ENCODE results near the gene PTPRN2. TPM values are rescaled to one million over a fixed set of nuclear protein-coding genes. Genes with fewer than 3 reads are reported as not detected.

Gene PTPRN2
- total RNA-seq, 5 donors from 2014 or later (not counting 1 experiment from before 2014, with no cell fraction given), result 0.60 to 1.7 (median 0.82) TPM

DNA sequence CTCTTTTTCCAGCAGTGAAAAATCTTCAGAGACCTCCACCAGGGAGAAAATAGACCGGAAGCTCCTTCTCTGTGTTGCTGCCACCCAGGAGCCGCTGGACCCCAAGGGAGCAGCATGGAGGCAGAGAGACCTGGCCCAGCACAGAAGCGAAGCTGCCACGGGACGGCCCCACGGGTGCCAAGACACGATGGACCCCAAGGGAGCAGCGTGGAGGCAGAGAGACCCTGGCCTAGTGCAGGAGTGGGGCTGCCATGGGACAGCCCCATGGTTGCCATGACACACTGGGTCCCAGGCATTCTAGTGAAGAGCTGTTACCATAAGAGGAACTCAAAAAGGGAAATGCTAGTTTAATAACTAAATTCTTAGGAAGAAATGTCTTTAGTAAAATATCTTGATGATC is 186.3 kb downstream of the PTPRN2 start:
- Histone ChIP-seq H3K4me3 (ENCODE audit: control insufficient read depth in 1 of 2, extremely low read depth in 1 of 2, low read length in 1 of 2) (no peak overlapping the region), H3K36me3 (ENCODE audit: control insufficient read depth in 2 of 2, extremely low read depth in 1 of 2, insufficient read depth in 1 of 2, low read length in 1 of 2) (no peaks in the 10 kb centered on the region), H3K27me3 (replicated peaks in 1 of 2; ENCODE audit: control insufficient read depth in 2 of 2, extremely low read depth in 1 of 2, insufficient read depth in 2 of 2, low read length in 1 of 2) (peaks cover 0 to 24% of the 10 kb centered on the region in 2 experiments), H3K27ac (ENCODE audit: low read length) (no peak overlapping the region), H3K4me1 (ENCODE audit: control insufficient read depth in 1 of 2, extremely low read depth in 1 of 2, insufficient read depth in 2 of 2, low read length in 2 of 2) (no peaks in the 10 kb centered on the region), H3K9me3 (no peaks in the 10 kb centered on the region)
- DNase-seq (no peak), ATAC-seq (replicated peaks in 1 of 4) (no peak)
- peaks cover 6 to 10% (median 7%) of the 10 kb centered on the region in 3 donors for H3K9me3 Mint-ChIP-seq
- peaks cover 1 to 6% of the 10 kb centered on the region in 2 donors for H3K27me3 Mint-ChIP-seq
- H3K4me3 Mint-ChIP-seq, result no peak overlapping the region
- no peaks in the 10 kb centered on the region for H3K4me1 Mint-ChIP-seq
- 88% methylated on average over 7 of the region's 8 CpGs for WGBS (ENCODE audit: insufficient coverage)
- CTCF ChIA-PET, result no interaction called here
- H3K36me3 Mint-ChIP-seq, result no peaks in the 10 kb centered on the region
- H3K27ac Mint-ChIP-seq, result no peak overlapping the region
- POLR2A ChIA-PET, result no interaction called here

DNA sequence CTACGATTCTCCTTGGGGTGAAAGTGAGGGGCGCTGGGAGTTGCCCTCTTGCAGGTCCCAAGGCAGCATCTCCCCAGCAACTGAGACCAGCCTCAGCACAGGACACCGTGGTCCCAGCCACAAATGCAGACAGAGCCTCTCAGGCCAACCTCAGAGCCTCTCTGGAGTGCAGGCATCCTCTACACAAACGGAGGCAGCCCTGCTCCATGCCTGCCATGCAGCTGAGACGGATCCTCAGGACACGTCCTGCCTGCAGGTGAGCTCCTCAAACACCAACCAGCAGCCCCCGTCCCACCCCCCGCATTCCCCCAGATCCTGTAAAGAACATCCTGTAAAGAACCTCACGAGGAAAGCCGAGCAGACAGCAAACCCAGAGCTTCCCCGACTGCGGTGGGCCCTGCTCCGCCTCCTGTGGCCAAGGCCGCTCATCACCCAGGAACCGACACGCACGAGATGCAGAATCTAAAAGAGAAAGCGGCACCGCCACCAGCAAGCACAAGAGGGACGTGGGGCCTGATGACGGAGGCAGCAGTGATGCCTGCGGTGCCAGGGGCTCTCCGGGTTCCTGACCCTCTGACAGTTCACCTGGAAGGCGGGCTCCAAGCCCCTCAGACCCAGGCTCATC is 186.9 kb downstream of the PTPRN2 start:
- Mint-ChIP-seq H3K4me1 (no peaks in the 10 kb centered on the region), H3K36me3 (no peaks in the 10 kb centered on the region), H3K27me3 (peaks cover 1 to 6% of the 10 kb centered on the region in 2 donors), H3K27ac (no peak overlapping the region), H3K4me3 (no peak overlapping the region), H3K9me3 (peaks cover 6 to 10% (median 7%) of the 10 kb centered on the region in 3 donors)
- Histone ChIP-seq H3K4me1 (ENCODE audit: control insufficient read depth in 1 of 2, extremely low read depth in 1 of 2, insufficient read depth in 2 of 2, low read length in 2 of 2) (no peaks in the 10 kb centered on the region), H3K36me3 (ENCODE audit: control insufficient read depth in 2 of 2, extremely low read depth in 1 of 2, insufficient read depth in 1 of 2, low read length in 1 of 2) (no peaks in the 10 kb centered on the region), H3K4me3 (ENCODE audit: control insufficient read depth in 1 of 2, extremely low read depth in 1 of 2, low read length in 1 of 2) (no peak overlapping the region), H3K27ac (ENCODE audit: low read length) (no peak overlapping the region), H3K9me3 (no peaks in the 10 kb centered on the region), H3K27me3 (replicated peaks in 1 of 2; ENCODE audit: control insufficient read depth in 2 of 2, extremely low read depth in 1 of 2, insufficient read depth in 2 of 2, low read length in 1 of 2) (peaks cover 0 to 24% of the 10 kb centered on the region in 2 experiments)
- DNase-seq, result no peak
- CTCF ChIA-PET, result no interaction called here
- POLR2A ChIA-PET, result no interaction called here
- 70% methylated on average over 15 of the region's 24 CpGs for WGBS (ENCODE audit: insufficient coverage)
- ATAC-seq (replicated peaks in 1 of 4), result no peak

GRCh38 chr7:158399762-158400161 is 187.9 kb downstream of the PTPRN2 start:
- H3K36me3 ChIP-seq (ENCODE audit: control insufficient read depth in 2 of 2, extremely low read depth in 1 of 2, insufficient read depth in 1 of 2, low read length in 1 of 2), result no peaks in the 10 kb centered on the region
- Mint-ChIP-seq H3K27me3 (peaks cover 1 to 6% of the 10 kb centered on the region in 2 donors), H3K27ac (no peak overlapping the region), H3K4me1 (no peaks in the 10 kb centered on the region), H3K4me3 (no peak overlapping the region), H3K9me3 (peaks cover 6 to 10% (median 7%) of the 10 kb centered on the region in 3 donors), H3K36me3 (no peaks in the 10 kb centered on the region)
- ATAC-seq (replicated peaks in 1 of 4), result no peak
- ChIA-PET CTCF (no interaction called here), POLR2A (no interaction called here)
- no peak overlapping the region for H3K4me3 ChIP-seq (ENCODE audit: control insufficient read depth in 1 of 2, extremely low read depth in 1 of 2, low read length in 1 of 2)
- peaks cover 0 to 2% of the 10 kb centered on the region in 2 experiments for H3K4me1 ChIP-seq (ENCODE audit: control insufficient read depth in 1 of 2, extremely low read depth in 1 of 2, insufficient read depth in 2 of 2, low read length in 2 of 2)
- no peak overlapping the region for H3K27ac ChIP-seq (ENCODE audit: low read length)
- no peak for DNase-seq
- no peaks in the 10 kb centered on the region for H3K9me3 ChIP-seq
- peaks cover 0 to 24% of the 10 kb centered on the region in 2 experiments for H3K27me3 ChIP-seq (replicated peaks in 1 of 2; ENCODE audit: control insufficient read depth in 2 of 2, extremely low read depth in 1 of 2, insufficient read depth in 2 of 2, low read length in 1 of 2)
- 90% methylated on average over 8 of the region's 9 CpGs for WGBS (ENCODE audit: insufficient coverage)

DNA sequence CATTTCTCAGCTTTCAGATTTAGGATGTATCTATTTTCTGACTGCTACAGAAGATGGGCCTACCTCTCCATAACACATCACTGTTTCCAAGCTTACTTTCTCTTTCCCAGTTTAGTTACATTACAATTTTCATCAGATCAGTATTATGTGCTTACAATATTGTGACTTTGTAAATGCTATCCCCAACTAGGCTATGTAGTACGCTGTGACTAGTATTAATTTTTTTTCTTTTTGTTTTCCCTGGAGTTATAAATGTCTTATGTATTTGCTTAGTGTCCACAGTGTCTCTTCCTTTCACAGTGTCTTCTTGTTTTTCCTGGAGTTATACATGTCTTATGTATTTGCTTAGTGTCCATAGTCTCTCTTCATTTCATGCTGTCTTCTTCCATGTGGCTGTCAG is 188.9 kb downstream of the PTPRN2 start:
- no peak for ATAC-seq (replicated peaks in 1 of 4)
- WGBS (ENCODE audit: insufficient coverage), result no CpG with 5 or more reads among the region's 1 CpG
- POLR2A ChIA-PET, result no interaction called here
- Mint-ChIP-seq H3K27me3 (peaks cover 1 to 6% of the 10 kb centered on the region in 2 donors), H3K27ac (no peak overlapping the region), H3K36me3 (no peaks in the 10 kb centered on the region), H3K9me3 (peaks cover 6 to 10% (median 7%) of the 10 kb centered on the region in 3 donors), H3K4me1 (no peaks in the 10 kb centered on the region), H3K4me3 (no peak overlapping the region)
- Histone ChIP-seq H3K36me3 (ENCODE audit: control insufficient read depth in 2 of 2, extremely low read depth in 1 of 2, insufficient read depth in 1 of 2, low read length in 1 of 2) (no peaks in the 10 kb centered on the region), H3K4me3 (ENCODE audit: control insufficient read depth in 1 of 2, extremely low read depth in 1 of 2, low read length in 1 of 2) (no peak overlapping the region), H3K4me1 (ENCODE audit: control insufficient read depth in 1 of 2, extremely low read depth in 1 of 2, insufficient read depth in 2 of 2, low read length in 2 of 2) (peaks cover 0 to 4% of the 10 kb centered on the region in 2 experiments), H3K9me3 (no peaks in the 10 kb centered on the region), H3K27me3 (replicated peaks in 1 of 2; ENCODE audit: control insufficient read depth in 2 of 2, extremely low read depth in 1 of 2, insufficient read depth in 2 of 2, low read length in 1 of 2) (peaks cover 0 to 24% of the 10 kb centered on the region in 2 experiments), H3K27ac (ENCODE audit: low read length) (no peak overlapping the region)
- CTCF ChIA-PET, result no interaction called here
- no peak for DNase-seq

DNA sequence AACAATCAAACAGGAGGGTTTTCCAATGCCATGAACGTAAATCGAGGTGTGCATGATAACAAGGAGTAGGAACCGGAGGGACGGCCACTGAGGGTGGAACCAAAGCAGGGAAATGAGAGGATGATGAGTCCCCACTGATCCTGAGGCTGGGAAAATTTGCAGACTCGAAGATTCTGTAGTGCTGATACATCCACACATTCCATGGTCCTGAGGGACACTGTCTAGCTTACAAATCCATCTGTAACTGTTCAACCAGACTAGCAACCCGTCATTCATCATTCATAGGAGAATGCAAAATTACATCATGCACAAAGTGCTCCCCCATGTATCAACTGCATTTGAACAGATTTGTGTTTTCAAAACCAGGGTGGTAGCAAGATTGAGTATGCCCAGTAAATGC is 189.7 kb downstream of the PTPRN2 start:
- Mint-ChIP-seq H3K27ac (no peak overlapping the region), H3K4me1 (no peaks in the 10 kb centered on the region), H3K27me3 (peaks cover 1 to 6% of the 10 kb centered on the region in 2 donors), H3K36me3 (no peaks in the 10 kb centered on the region), H3K4me3 (no peak overlapping the region), H3K9me3 (peaks cover 6 to 10% (median 7%) of the 10 kb centered on the region in 3 donors)
- H3K4me3 ChIP-seq (ENCODE audit: control insufficient read depth in 1 of 2, extremely low read depth in 1 of 2, low read length in 1 of 2), result no peak overlapping the region
- 90% methylated on average over 4 of the region's 6 CpGs for WGBS (ENCODE audit: insufficient coverage)
- H3K4me1 ChIP-seq (ENCODE audit: control insufficient read depth in 1 of 2, extremely low read depth in 1 of 2, insufficient read depth in 2 of 2, low read length in 2 of 2), result peaks cover 0 to 4% of the 10 kb centered on the region in 2 experiments
- ATAC-seq (replicated peaks in 1 of 4), result no peak
- ChIA-PET CTCF (interaction anchor here in 1 of 2 donors (1.1 kb wide), 1 partner anchor 10 kb away, joined by 3 read pairs; no protein-coding TSS in a partner anchor), POLR2A (no interaction called here)
- H3K9me3 ChIP-seq, result no peaks in the 10 kb centered on the region
- DNase-seq, result no peak
- no peak overlapping the region for H3K27ac ChIP-seq (ENCODE audit: low read length)
- no peaks in the 10 kb centered on the region for H3K36me3 ChIP-seq (ENCODE audit: control insufficient read depth in 2 of 2, extremely low read depth in 1 of 2, insufficient read depth in 1 of 2, low read length in 1 of 2)
- peaks cover 0 to 20% of the 10 kb centered on the region in 2 experiments for H3K27me3 ChIP-seq (replicated peaks in 1 of 2; ENCODE audit: control insufficient read depth in 2 of 2, extremely low read depth in 1 of 2, insufficient read depth in 2 of 2, low read length in 1 of 2)

DNA sequence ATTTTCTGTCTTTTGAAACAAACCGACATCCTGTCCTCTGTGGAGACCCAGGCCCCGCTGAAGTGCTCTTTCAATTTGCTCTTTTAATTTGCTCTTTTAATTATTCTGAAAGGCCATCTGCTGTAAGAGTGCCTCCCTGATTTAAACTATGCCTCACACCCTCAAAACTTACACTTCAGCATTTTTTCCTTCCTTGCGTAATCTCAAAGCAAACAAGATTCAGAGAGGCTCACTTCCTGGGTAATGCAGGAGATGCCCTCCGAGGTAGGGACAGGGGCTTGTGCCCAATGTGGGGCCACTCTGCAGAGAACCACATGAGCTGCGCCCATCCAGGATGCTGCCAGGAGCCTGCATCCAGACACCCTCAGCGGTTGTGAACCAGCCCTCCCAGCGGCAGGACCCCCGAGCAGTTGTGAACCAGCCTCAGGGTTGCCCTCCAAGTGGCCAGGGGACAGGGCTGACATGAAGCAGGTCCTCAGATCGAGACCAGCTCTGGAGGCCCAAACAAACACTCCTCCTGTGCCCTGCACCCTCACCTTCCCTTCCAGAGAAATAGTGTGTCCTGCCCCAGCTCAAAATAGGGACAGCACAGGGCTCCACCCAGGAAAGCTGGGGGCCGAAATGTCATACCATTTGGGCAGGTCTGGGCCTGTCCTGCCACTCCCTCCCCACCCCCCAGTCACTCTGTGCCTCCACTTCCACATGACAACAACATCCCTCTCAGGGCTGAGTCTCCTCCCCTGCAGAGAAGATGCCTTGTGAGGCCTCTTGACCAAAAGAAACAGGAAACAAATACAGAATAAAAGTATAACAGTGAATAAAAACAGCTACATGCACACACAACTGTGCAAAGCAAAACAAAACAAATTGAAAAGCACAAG is 190.4 kb downstream of the PTPRN2 start:
- Mint-ChIP-seq H3K9me3 (peaks cover 6 to 10% (median 7%) of the 10 kb centered on the region in 3 donors), H3K36me3 (no peaks in the 10 kb centered on the region), H3K27ac (no peak overlapping the region), H3K4me1 (no peaks in the 10 kb centered on the region), H3K27me3 (peaks cover 1 to 6% of the 10 kb centered on the region in 2 donors), H3K4me3 (no peak overlapping the region)
- POLR2A ChIA-PET, result no interaction called here
- H3K36me3 ChIP-seq (ENCODE audit: control insufficient read depth in 2 of 2, extremely low read depth in 1 of 2, insufficient read depth in 1 of 2, low read length in 1 of 2), result no peaks in the 10 kb centered on the region
- peaks cover 0 to 19% of the 10 kb centered on the region in 2 experiments for H3K27me3 ChIP-seq (replicated peaks in 1 of 2; ENCODE audit: control insufficient read depth in 2 of 2, extremely low read depth in 1 of 2, insufficient read depth in 2 of 2, low read length in 1 of 2)
- DNase-seq (no peak), ATAC-seq (replicated peaks in 1 of 4) (no peak)
- 87% methylated on average over 9 of the region's 10 CpGs for WGBS (ENCODE audit: insufficient coverage)
- H3K27ac ChIP-seq (ENCODE audit: low read length), result no peak overlapping the region
- H3K4me1 ChIP-seq (ENCODE audit: control insufficient read depth in 1 of 2, extremely low read depth in 1 of 2, insufficient read depth in 2 of 2, low read length in 2 of 2), result peaks cover 0 to 4% of the 10 kb centered on the region in 2 experiments
- CTCF ChIA-PET, result interaction anchor here in 1 of 2 donors (1.1 kb wide), 1 partner anchor 11 kb away, joined by 3 read pairs; no protein-coding TSS in a partner anchor
- no peaks in the 10 kb centered on the region for H3K9me3 ChIP-seq
- no peak overlapping the region for H3K4me3 ChIP-seq (ENCODE audit: control insufficient read depth in 1 of 2, extremely low read depth in 1 of 2, low read length in 1 of 2)
